ENCODE results near the gene CLRN3. TPM values are rescaled to one million over a fixed set of nuclear protein-coding genes. Genes with fewer than 3 reads are reported as not detected.

Gene CLRN3
- total and polyA plus RNA-seq, 2 of the 8 experiments (the other 6 are each of a cell fraction or from before 2014, with no cell fraction given), result not detected

GRCh38 chr10:127922206-127922605, 29.5 kb upstream of the CLRN3 start:
- Histone ChIP-seq H3K4ac (replicated peaks; ENCODE audit: insufficient read length, low read depth, low read length) (no peak overlapping the region), H3K27me3 (replicated peaks in 1 of 4; ENCODE audit: control insufficient read depth in 3 of 4, extremely low read depth in 1 of 4, insufficient read depth in 3 of 4, low read length in 3 of 4) (no peaks in the 10 kb centered on the region), H3K4me2 (ENCODE audit: insufficient read depth in 1 of 2, low read depth in 2 of 2, low read length in 2 of 2) (no peak overlapping the region), H3K56ac (replicated peaks; ENCODE audit: insufficient read length, low read depth, low read length) (no peak overlapping the region), H3K4me1 (replicated peaks in 1 of 4; ENCODE audit: control insufficient read depth in 3 of 4, insufficient read depth in 4 of 4, low read length in 3 of 4) (no peaks in the 10 kb centered on the region), H3K9me3 (ENCODE audit: insufficient read depth in 2 of 2, low read depth in 1 of 2, low read length in 1 of 2) (no peaks in the 10 kb centered on the region), H3K79me2 (ENCODE audit: control insufficient read depth in 1 of 2, insufficient read depth in 2 of 2, low read length in 2 of 2) (no peaks in the 10 kb centered on the region), H2BK15ac (ENCODE audit: low read length) (no peak overlapping the region), H4K5ac (ENCODE audit: insufficient read length, low read depth, low read length) (no peak overlapping the region), H3K23ac (ENCODE audit: insufficient read length) (no peak overlapping the region), H2BK12ac (ENCODE audit: low read depth, low read length) (no peak overlapping the region), H3K23me2 (ENCODE audit: low read depth, low read length) (no peaks in the 10 kb centered on the region), H3K18ac (ENCODE audit: extremely low read depth, low read length) (no peak overlapping the region), H2AFZ (ENCODE audit: low read length) (no peak overlapping the region), H3K36me3 (ENCODE audit: control insufficient read depth in 2 of 4, insufficient read depth in 4 of 4, low read length in 3 of 4) (no peaks in the 10 kb centered on the region), H3K79me1 (ENCODE audit: low read depth, low read length) (no peaks in the 10 kb centered on the region), H2BK20ac (ENCODE audit: low read length) (no peak overlapping the region), H4K8ac (ENCODE audit: extremely low read depth, insufficient read depth, low read length) (no peak overlapping the region), H4K20me1 (replicated peaks in 1 of 2; ENCODE audit: control insufficient read depth in 1 of 2, insufficient read depth in 2 of 2, low read length in 2 of 2) (no peaks in the 10 kb centered on the region), H3K27ac (ENCODE audit: low read depth, low read length) (no peak overlapping the region), H3K9ac (replicated peaks in 1 of 4; ENCODE audit: extremely low read depth in 1 of 4, low read depth in 3 of 4, low read length in 3 of 4) (no peak overlapping the region), H2BK5ac (ENCODE audit: low read depth, low read length) (no peak overlapping the region), H2AK5ac (ENCODE audit: low read depth, low read length) (no peak overlapping the region), H3K4me3 (ENCODE audit: extremely low read depth in 1 of 4, insufficient read depth in 2 of 4, low read depth in 3 of 4, low read length in 4 of 4) (no peak overlapping the region), H4K91ac (replicated peaks; ENCODE audit: insufficient read length, low read length) (no peak overlapping the region), H2BK120ac (replicated peaks; ENCODE audit: low read depth, low read length) (no peak overlapping the region), H3K14ac (ENCODE audit: insufficient read length) (no peak overlapping the region)
- no peak for FAIRE-seq
- no peak for TF ChIP-seq CBX8 (IDR thresholded peaks at IDR 0.05; ENCODE audit: borderline replicate concordance, low read depth, low read length)
- TF ChIP-seq TAF7 (optimal IDR thresholded peaks at IDR 0.05; ENCODE audit: borderline replicate concordance, low read depth, low read length), result no peak
- no peak for TF ChIP-seq EP300 (IDR thresholded peaks at IDR 0.05; ENCODE audit: borderline replicate concordance in 1 of 2, low read depth in 2 of 2, low read length in 2 of 2)
- TF ChIP-seq FOSL1 (IDR thresholded peaks at IDR 0.05; ENCODE audit: insufficient read depth, low read depth, low read length), result no peak
- no peak for TF ChIP-seq ZNF274 (IDR thresholded peaks at IDR 0.05; ENCODE audit: borderline replicate concordance, extremely low read depth, low read length)
- no peak for TF ChIP-seq SUZ12 (IDR thresholded peaks at IDR 0.05; ENCODE audit: low read length)
- DNase-seq (ENCODE audit: low read depth in 1 of 2, low spot score in 2 of 2), result no peak
- ChIA-PET POLR2A (ENCODE audit: partially characterized antibody) (no interaction called here), CTCF (ENCODE audit: partially characterized antibody) (interaction anchor here (0.6 to 3.8 kb wide), 9 partner anchors 9 to 89 kb away, joined by 3 to 17 read pairs (median 5); partner anchors contain the start of gene PTPRE)
- 84% methylated on average over 9 of the region's 9 CpGs; no CpG with 5 or more reads in 1 of the 2 experiments for WGBS, 2 experiments (ENCODE audit: extremely low coverage in 1 of 2, insufficient coverage in 1 of 2, insufficient read length in 1 of 2, insufficient replicate concordance in 2 of 2, low coverage in 1 of 2, low lambda C conversion rate in 2 of 2, missing lambda C conversion rate in 1 of 2)

All from H1 (cell line).